Mesenchymal stem cell (in vitro differentiated cells and primary cell): ENCODE measurements around the gene CELF5.

ENCODE experiments used
- DNase-seq: peaks from one replicate; pipeline ENCODE4 v3.0.0-alpha.2; 2013
- H2AFZ ChIP-seq: one replicate; pipeline ENCODE4 v1.6.1; 2013; ENCODE audit warnings: low read depth, mild to moderate bottlenecking, control low read depth, inconsistent platforms, low read length, moderate library complexity
- H2AK5ac ChIP-seq: 2 replicates; pipeline ENCODE4 v1.6.1; 2013; ENCODE audit warnings: low read length, moderate library complexity, mild to moderate bottlenecking, inconsistent platforms; ENCODE audit not compliant: severe bottlenecking
- H2BK120ac ChIP-seq: one replicate; pipeline ENCODE4 v1.6.1; 2013; ENCODE audit warnings: low read depth, mild to moderate bottlenecking, inconsistent platforms, low read length, moderate library complexity
- H2BK12ac ChIP-seq, 2 experiments: one replicate each; pipeline ENCODE4 v1.6.1; 2013; ENCODE audit warnings: inconsistent platforms in 2 of 2, low read length in 2 of 2, mild to moderate bottlenecking in 2 of 2, moderate library complexity in 2 of 2, control low read depth in 1 of 2
- H2BK15ac ChIP-seq: one replicate; pipeline ENCODE4 v1.6.1; 2013; ENCODE audit warnings: mild to moderate bottlenecking, low read depth, inconsistent platforms; ENCODE audit not compliant: poor library complexity, severe bottlenecking
- H2BK5ac ChIP-seq: 2 replicates; pipeline ENCODE4 v1.6.1; 2013; ENCODE audit warnings: low read depth, mild to moderate bottlenecking, low read length, control low read depth, inconsistent platforms; ENCODE audit not compliant: poor library complexity, severe bottlenecking
- H3K14ac ChIP-seq, 2 experiments: one replicate each; pipeline ENCODE4 v1.6.1; 2013; ENCODE audit warnings: inconsistent platforms in 2 of 2, low read length in 2 of 2, control low read depth in 1 of 2, mild to moderate bottlenecking in 1 of 2, moderate library complexity in 1 of 2
- H3K18ac ChIP-seq, 2 experiments: one replicate each; pipeline ENCODE4 v1.6.1; 2013; ENCODE audit warnings: inconsistent platforms in 2 of 2, low read length in 2 of 2, control low read depth in 1 of 2, low read depth in 1 of 2, mild to moderate bottlenecking in 1 of 2
- H3K23ac ChIP-seq, 2 experiments: one replicate each; pipeline ENCODE4 v1.6.1; 2013; ENCODE audit warnings: inconsistent platforms in 2 of 2, low read length in 2 of 2, mild to moderate bottlenecking in 2 of 2, moderate library complexity in 2 of 2, control low read depth in 1 of 2
- H3K27ac ChIP-seq: 2 replicates; pipeline ENCODE4 v1.5.1; 2013; ENCODE audit warnings: mild to moderate bottlenecking, moderate library complexity, low read length, control low read depth, inconsistent platforms; ENCODE audit not compliant: poor library complexity, severe bottlenecking
- H3K27me3 ChIP-seq, 2 experiments: 2 replicates each; pipeline versions ENCODE4 v1.6.1 to v1.7.0; 2013; ENCODE audit warnings: low read length in 2 of 2, mild to moderate bottlenecking in 2 of 2, moderate library complexity in 2 of 2, control low read depth in 1 of 2, inconsistent platforms in 1 of 2; ENCODE audit not compliant: control insufficient read depth in 1 of 2, insufficient read depth in 1 of 2
- H3K36me3 ChIP-seq, 2 experiments: 2 replicates each; pipeline versions ENCODE4 v1.6.1 to v1.7.0; 2013; ENCODE audit warnings: low read length in 2 of 2, control low read depth in 1 of 2, inconsistent platforms in 1 of 2, low read depth in 1 of 2, mild to moderate bottlenecking in 1 of 2; ENCODE audit not compliant: insufficient read depth in 2 of 2, control insufficient read depth in 1 of 2
- H3K4ac ChIP-seq, 2 experiments: one replicate each; pipeline ENCODE4 v1.6.1; 2013; ENCODE audit warnings: inconsistent platforms in 2 of 2, low read length in 2 of 2, mild to moderate bottlenecking in 2 of 2, moderate library complexity in 2 of 2, control low read depth in 1 of 2, low read depth in 1 of 2
- H3K4me1 ChIP-seq: 2 replicates; pipeline ENCODE4 v1.6.1; 2013; ENCODE audit warnings: low read depth, low read length, control low read depth; ENCODE audit not compliant: control insufficient read depth, insufficient read depth
- H3K4me2 ChIP-seq: 2 replicates; pipeline ENCODE4 v1.6.1; 2013; ENCODE audit warnings: low read length, mild to moderate bottlenecking, inconsistent platforms; ENCODE audit not compliant: poor library complexity, severe bottlenecking
- H3K4me3 ChIP-seq, 2 experiments: 2 replicates each; pipeline versions ENCODE4 v1.5.1 to v1.7.0; 2013; ENCODE audit warnings: low read length in 2 of 2, mild to moderate bottlenecking in 2 of 2, control low read depth in 1 of 2, low read depth in 1 of 2; ENCODE audit not compliant: insufficient read depth in 1 of 2
- H3K79me1 ChIP-seq: replicated peaks from 2 replicates; pipeline ENCODE4 v1.6.1; 2013; ENCODE audit warnings: mild to moderate bottlenecking, control low read depth, low read length, inconsistent platforms; ENCODE audit not compliant: poor library complexity, severe bottlenecking
- H3K9ac ChIP-seq: 2 replicates; pipeline ENCODE4 v1.7.0; 2013; ENCODE audit warnings: mild to moderate bottlenecking, low read length, moderate library complexity
- H3K9me3 ChIP-seq: 2 replicates; pipeline ENCODE4 v1.7.0; 2013; ENCODE audit warnings: mild to moderate bottlenecking, low read length; ENCODE audit not compliant: control insufficient read depth
- H4K8ac ChIP-seq: one replicate; pipeline ENCODE4 v1.6.1; 2013; ENCODE audit warnings: inconsistent platforms, mild to moderate bottlenecking, low read length, moderate library complexity
- H4K91ac ChIP-seq: one replicate; pipeline ENCODE4 v1.6.1; 2013; ENCODE audit warnings: mild to moderate bottlenecking, low read length, inconsistent platforms
- WGBS: methylation state at CpG from one replicate; pipeline ENCODE4 v1.1.7; 2013; ENCODE audit warnings: mixed read lengths; 5-methylcytosine and 5-hydroxymethylcytosine counted together

CELF5 gene

GRCh38 chr19:3320354-3320670 lies 95.9 kb downstream of the CELF5 start:
- Histone ChIP-seq H2BK5ac (no peak overlapping the region), H2AK5ac (no peak overlapping the region), H3K36me3 (no peaks in the 10 kb centered on the region), H3K14ac (no peak overlapping the region), H3K23ac (no peak overlapping the region), H4K8ac (no peak overlapping the region), H2AFZ (no peak overlapping the region), H3K9ac (no peak overlapping the region), H3K27ac (no peak overlapping the region), H4K91ac (no peak overlapping the region), H3K4me2 (no peak overlapping the region), H3K27me3 (peaks cover 16 to 55% of the 10 kb centered on the region in 2 experiments), H2BK12ac (no peak overlapping the region), H3K4me1 (no peaks in the 10 kb centered on the region), H2BK15ac (no peak overlapping the region), H3K79me1 (no peaks in the 10 kb centered on the region), H3K9me3 (no peaks in the 10 kb centered on the region), H3K4me3 (no peak overlapping the region), H2BK120ac (no peak overlapping the region), H3K4ac (no peak overlapping the region), H3K18ac (no peak overlapping the region)
- DNase-seq: no peak
- 87% methylated on average over 29 of the region's 29 CpGs for WGBS

GRCh38 chr19:3320853-3321252 lies 96.4 kb downstream of the CELF5 start:
- H2AFZ ChIP-seq: no peak overlapping the region
- H3K4me2 ChIP-seq: no peak overlapping the region
- no peak overlapping the region for H3K18ac ChIP-seq
- no peak overlapping the region for H2BK15ac ChIP-seq
- H3K79me1 ChIP-seq: no peaks in the 10 kb centered on the region
- H3K27ac ChIP-seq: no peak overlapping the region
- no peaks in the 10 kb centered on the region for H3K4me1 ChIP-seq
- 77% methylated on average over 6 of the region's 8 CpGs for WGBS
- no peak overlapping the region for H3K23ac ChIP-seq
- H2BK120ac ChIP-seq: no peak overlapping the region
- H2BK5ac ChIP-seq: no peak overlapping the region
- no peak overlapping the region for H4K91ac ChIP-seq
- no peak for DNase-seq
- H3K14ac ChIP-seq: no peak overlapping the region
- H2BK12ac ChIP-seq: no peak overlapping the region
- no peak overlapping the region for H3K4ac ChIP-seq
- H2AK5ac ChIP-seq: no peak overlapping the region
- no peak overlapping the region for H3K9ac ChIP-seq
- no peak overlapping the region for H4K8ac ChIP-seq
- peaks cover 16 to 49% of the 10 kb centered on the region in 2 experiments for H3K27me3 ChIP-seq
- no peaks in the 10 kb centered on the region for H3K9me3 ChIP-seq
- H3K36me3 ChIP-seq: no peaks in the 10 kb centered on the region
- H3K4me3 ChIP-seq: no peak overlapping the region

- Histone ChIP-seq H4K91ac (no peak overlapping the region), H3K79me1 (no peaks in the 10 kb centered on the region), H2BK5ac (no peak overlapping the region), H3K4me2 (no peak overlapping the region), H2BK15ac (no peak overlapping the region), H3K9me3 (no peaks in the 10 kb centered on the region), H2AFZ (no peak overlapping the region), H3K4me1 (no peaks in the 10 kb centered on the region), H3K4me3 (no peak overlapping the region), H4K8ac (no peak overlapping the region), H2BK120ac (no peak overlapping the region), H2BK12ac (no peak overlapping the region), H2AK5ac (no peak overlapping the region), H3K23ac (no peak overlapping the region), H3K9ac (no peak overlapping the region), H3K4ac (no peak overlapping the region), H3K36me3 (no peaks in the 10 kb centered on the region), H3K27ac (no peak overlapping the region), H3K18ac (no peak overlapping the region), H3K27me3 (peaks cover 16 to 41% of the 10 kb centered on the region in 2 experiments), H3K14ac (no peak overlapping the region)
- WGBS: 70% methylated on average over 6 of the region's 6 CpGs
- no peak for DNase-seq
Measured at GRCh38 chr19:3321696-3322095, 97.2 kb downstream of the CELF5 start.

- H3K36me3 ChIP-seq: no peaks in the 10 kb centered on the region
- no peak overlapping the region for H4K8ac ChIP-seq
- H3K79me1 ChIP-seq: no peaks in the 10 kb centered on the region
- H3K4me3 ChIP-seq: no peak overlapping the region
- H2BK15ac ChIP-seq: no peak overlapping the region
- no peak overlapping the region for H3K18ac ChIP-seq
- no peak overlapping the region for H3K9ac ChIP-seq
- no peak overlapping the region for H3K4ac ChIP-seq
- H3K4me1 ChIP-seq: no peaks in the 10 kb centered on the region
- H2BK5ac ChIP-seq: no peak overlapping the region
- no peak overlapping the region for H3K23ac ChIP-seq
- peaks cover 16 to 34% of the 10 kb centered on the region in 2 experiments for H3K27me3 ChIP-seq
- no peaks in the 10 kb centered on the region for H3K9me3 ChIP-seq
- no peak overlapping the region for H2AK5ac ChIP-seq
- DNase-seq: no peak
- no peak overlapping the region for H2BK12ac ChIP-seq
- 79% methylated on average over 6 of the region's 6 CpGs for WGBS
- no peak overlapping the region for H3K27ac ChIP-seq
- no peak overlapping the region for H3K4me2 ChIP-seq
- H4K91ac ChIP-seq: no peak overlapping the region
- H2BK120ac ChIP-seq: no peak overlapping the region
- H2AFZ ChIP-seq: no peak overlapping the region
- no peak overlapping the region for H3K14ac ChIP-seq
Measured at GRCh38 chr19:3322199-3322978, 97.9 kb downstream of the CELF5 start.
